ENCODE data around the gene RALGDS.
A peak's percentile ranks its signal among the peaks of the same experiment; 100 is the strongest.
"Not testable (repeated sequence)": the region's sequence is repeated elsewhere in the genome, so short reads cannot be mapped to it uniquely, and the experiment has no call there.

The RALGDS gene

GRCh38 chr9:133121198-133121914 is at the start of gene RALGDS:
Gene RALGDS, minus strand, starts transcription at chr9:133121240. Its CDS starts 86 bp downstream, at chr9:133121154.
- peak; percentile 92 for DNase-seq (ENCODE audit: low read depth)
- H3K4me3 ChIP-seq (ENCODE audit: low read length): peak within 1 kb of the TSS; percentile 68
- no peak for TF ChIP-seq CTCF (IDR thresholded peaks at IDR 0.05; ENCODE audit: insufficient read depth, low read depth, low read length, missing control alignments)

GRCh38 chr9:133170716-133171115 is 49.7 kb upstream of the RALGDS start:
- no peak overlapping the region for H3K4me3 ChIP-seq (ENCODE audit: low read length)
- TF ChIP-seq CTCF (IDR thresholded peaks at IDR 0.05; ENCODE audit: insufficient read depth, low read depth, low read length, missing control alignments): no peak
- no peak for DNase-seq (ENCODE audit: low read depth)

GRCh38 chr9:133169687-133170086 is 48.6 kb upstream of the RALGDS start:
- not testable (repeated sequence) for H3K4me3 ChIP-seq (ENCODE audit: low read length); DNase-seq (ENCODE audit: low read depth)

- TF ChIP-seq CTCF (IDR thresholded peaks at IDR 0.05; ENCODE audit: insufficient read depth, low read depth, low read length, missing control alignments): no peak
- DNase-seq (ENCODE audit: low read depth): no peak
- H3K4me3 ChIP-seq (ENCODE audit: low read length): no peak overlapping the region
These were observed 48.1 kb upstream of the RALGDS start for GRCh38 chr9:133169102-133169501.

- DNase-seq (ENCODE audit: low read depth): peak; percentile 24
- TF ChIP-seq CTCF (IDR thresholded peaks at IDR 0.05; ENCODE audit: insufficient read depth, low read depth, low read length, missing control alignments): no peak
- no peak overlapping the region for H3K4me3 ChIP-seq (ENCODE audit: low read length)
These were observed 47.4 kb upstream of the RALGDS start for GRCh38 chr9:133168432-133168831.

- DNase-seq (ENCODE audit: low read depth): no peak
- TF ChIP-seq CTCF (IDR thresholded peaks at IDR 0.05; ENCODE audit: insufficient read depth, low read depth, low read length, missing control alignments): no peak
- no peak overlapping the region for H3K4me3 ChIP-seq (ENCODE audit: low read length)
These were observed 46.7 kb upstream of the RALGDS start for GRCh38 chr9:133167769-133168168.

- TF ChIP-seq CTCF (IDR thresholded peaks at IDR 0.05; ENCODE audit: insufficient read depth, low read depth, low read length, missing control alignments): no peak
- DNase-seq (ENCODE audit: low read depth): no peak
These were observed 46.2 kb upstream of the RALGDS start for GRCh38 chr9:133167096-133167730.

More at GRCh38 chr9:133167096-133167730, 46.2 kb upstream of the RALGDS start:
- H3K4me3 ChIP-seq (ENCODE audit: low read length): no peak overlapping the region
